NCI-H128 (cell line): Measurements from ENCODE around the gene KLK13.

Experiments used
- DNase-seq: peaks from one replicate; lab custom pipeline; 2025; ENCODE audit not compliant: unreplicated experiment; lab: John Stamatoyannopoulos, UW

The KLK13 gene

GRCh38 chr19:51064534-51065220 is at the start of gene KLK13:
Gene KLK13 (minus strand): TSS chr19:51065092. CDS start chr19:51065067, 25 bp downstream.
- no peak for DNase-seq

GRCh38 chr19:51114087-51114729 is 49.3 kb upstream of the KLK13 start:
- no peak for DNase-seq

DNA sequence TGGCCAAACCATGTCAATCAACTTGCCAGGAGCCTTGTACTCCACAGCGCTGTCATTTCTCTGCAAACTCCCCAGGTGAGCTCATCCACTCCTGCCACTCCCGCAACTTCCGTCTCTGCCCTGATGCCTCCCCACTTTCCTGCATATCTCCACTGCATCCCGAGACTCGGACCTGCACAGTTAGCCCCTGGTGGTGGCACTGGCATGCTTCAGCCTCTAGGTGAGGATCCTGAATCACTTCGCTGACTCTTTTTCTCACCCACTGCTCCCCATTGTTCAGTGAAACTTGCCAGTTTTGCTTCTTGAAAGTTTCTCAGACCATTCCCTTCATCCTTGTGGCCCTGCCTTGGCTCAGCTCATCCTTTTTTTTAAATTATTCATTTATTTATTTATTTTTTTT is 46.7 kb upstream of the KLK13 start:
- DNase-seq = no peak

DNA sequence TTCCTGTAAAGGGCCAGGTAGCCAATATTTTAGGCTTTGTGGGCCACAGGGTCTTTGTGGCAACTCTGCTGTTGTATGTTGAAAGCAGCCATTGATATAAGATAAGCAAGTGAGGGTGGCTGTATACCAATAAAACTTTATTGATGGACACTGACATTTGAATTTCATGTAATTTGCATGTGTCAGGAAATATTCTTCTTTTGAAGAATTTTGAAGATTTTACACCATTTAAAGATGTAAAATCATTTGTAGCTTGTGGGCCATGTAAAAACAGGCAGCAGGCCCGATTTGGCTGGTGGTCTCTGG is 45.7 kb upstream of the KLK13 start:
- no peak for DNase-seq

GRCh38 chr19:51108805-51109146 is 43.9 kb upstream of the KLK13 start:
- DNase-seq = no peak

GRCh38 chr19:51108066-51108804 is 43.3 kb upstream of the KLK13 start, which contains the start of gene CTU1:
Gene CTU1 (minus strand): TSS chr19:51108409. CDS start chr19:51104569, 3,840 bp downstream.
- DNase-seq = peak; percentile 95

DNA sequence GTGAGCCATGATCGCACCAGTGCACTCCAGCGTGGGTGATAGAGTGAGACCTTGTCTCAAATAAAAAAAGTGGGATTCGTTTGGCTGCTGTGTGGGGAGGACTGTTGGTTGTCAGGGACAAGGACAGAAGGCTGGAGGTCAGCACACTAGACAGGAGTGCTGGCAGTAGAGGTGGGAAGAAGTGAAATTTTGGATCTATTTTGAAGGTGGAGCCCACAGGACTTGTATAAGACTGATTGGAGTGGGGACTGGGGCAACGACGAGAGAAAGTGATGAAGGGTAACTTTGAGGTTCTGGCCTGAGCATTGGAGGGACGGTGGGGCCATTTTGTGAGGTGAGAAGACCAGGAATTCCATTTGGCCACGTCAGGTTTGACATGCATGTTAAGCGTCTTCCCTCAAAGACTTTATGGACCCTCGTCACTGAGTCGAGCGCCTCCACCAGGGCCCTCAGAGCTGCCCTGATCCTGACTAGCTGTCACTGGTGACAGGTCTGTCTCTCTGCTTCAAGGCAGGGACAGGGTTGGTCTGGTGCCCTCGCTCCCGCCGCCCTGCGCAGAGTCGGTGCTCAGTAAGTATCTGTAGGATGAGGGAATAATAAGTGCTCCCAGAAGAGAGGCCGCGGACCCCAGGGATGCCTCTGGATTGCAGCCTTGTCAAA is 42.6 kb upstream of the KLK13 start:
- no peak for DNase-seq

DNA sequence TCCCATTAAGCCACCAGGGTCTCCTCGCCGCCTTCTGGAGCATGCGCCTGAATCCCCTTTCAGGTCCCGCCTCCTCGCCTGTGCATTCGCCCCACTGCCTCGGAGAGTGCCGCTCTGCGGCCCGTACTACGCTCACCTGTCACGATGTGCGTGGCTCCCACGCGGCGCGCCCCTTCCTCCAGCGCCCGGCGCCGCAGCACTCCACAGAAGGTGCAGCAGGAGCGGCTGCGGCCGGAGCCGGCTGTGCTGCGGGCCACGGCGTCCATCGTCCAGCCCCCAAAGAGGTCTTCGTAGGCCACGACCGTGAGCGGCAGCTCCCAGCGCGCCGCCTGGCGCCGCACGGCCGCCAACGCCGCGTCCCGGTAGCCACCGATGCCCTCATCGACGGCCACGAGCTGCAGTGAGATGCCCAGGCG is 39.0 kb upstream of the KLK13 start:
- no peak for DNase-seq

DNA sequence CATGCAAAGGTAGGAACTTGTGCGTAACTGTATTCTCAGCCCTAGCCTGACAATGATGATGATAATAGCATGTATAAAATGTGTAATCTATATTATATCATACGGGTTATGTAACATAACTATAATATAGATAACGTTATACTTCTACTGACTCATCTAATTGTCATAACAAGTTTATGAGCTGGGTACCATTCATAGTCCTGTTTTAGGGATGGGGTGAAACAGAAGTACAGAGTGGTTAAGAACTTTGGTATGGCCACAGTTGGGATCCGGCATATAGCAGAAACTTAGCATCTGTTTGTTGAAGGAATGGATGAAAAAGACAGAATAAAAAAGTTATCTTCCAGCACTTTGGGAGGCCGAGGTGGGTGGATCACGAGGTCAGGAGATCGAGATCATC is 38.1 kb upstream of the KLK13 start:
- DNase-seq = no peak

GRCh38 chr19:51101171-51101865 is 36.4 kb upstream of the KLK13 start:
- DNase-seq = no peak

GRCh38 chr19:51100601-51101000 is 35.7 kb upstream of the KLK13 start:
- no peak for DNase-seq

DNA sequence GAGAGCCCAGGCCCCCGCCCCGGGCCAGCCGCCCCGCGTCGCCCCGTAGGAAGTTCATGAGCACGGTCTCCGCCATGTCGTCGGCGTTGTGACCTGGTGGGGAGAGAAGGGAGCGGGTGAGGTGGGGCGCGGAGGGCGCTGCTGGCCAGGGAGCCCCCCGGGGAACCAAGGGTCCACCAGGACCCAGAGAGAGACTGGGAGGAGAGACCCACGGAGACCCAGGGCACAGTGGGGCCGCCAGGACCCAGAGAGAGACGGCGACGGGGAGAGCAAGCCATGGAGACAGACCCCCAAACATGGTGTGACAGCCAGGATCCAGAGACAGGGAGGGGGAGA is 34.1 kb upstream of the KLK13 start:
- DNase-seq = no peak

DNA sequence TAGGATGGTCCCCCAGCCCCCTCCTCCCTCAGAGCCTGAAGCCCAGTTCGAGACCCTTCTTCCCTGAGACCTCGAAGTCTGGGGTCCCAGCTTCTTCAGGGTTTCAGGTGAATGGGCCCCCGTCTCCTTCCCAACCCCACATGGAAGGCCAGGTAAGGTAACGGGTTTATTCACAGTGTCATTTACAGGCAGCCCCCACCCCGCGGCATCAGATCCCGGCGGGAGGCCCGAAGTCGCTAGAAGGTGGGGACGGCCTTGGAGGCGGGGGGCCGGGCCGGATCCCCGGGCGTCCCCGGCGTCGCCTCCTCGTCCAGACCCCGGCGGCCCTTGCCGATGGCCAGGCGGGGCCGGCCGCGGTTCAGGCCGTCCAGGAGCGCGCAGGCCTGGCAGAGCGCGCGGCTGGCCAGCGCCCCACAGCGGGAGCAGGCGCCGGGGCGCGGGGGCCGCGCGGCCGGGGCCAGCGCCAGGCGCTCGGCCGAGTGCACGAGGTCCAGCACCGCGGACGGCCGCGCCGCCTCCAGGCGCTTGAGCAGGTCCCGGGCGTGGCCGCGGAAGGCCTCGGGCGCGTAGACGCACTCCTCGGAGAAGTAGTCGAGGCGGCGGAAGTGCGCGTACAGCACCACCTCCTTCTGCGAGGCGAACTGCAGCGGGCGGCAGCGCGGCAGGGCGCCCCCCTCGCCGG is 33.6 kb upstream of the KLK13 start:
- DNase-seq = no peak

GRCh38 chr19:51097796-51098195 is 32.9 kb upstream of the KLK13 start:
- DNase-seq = no peak

DNA sequence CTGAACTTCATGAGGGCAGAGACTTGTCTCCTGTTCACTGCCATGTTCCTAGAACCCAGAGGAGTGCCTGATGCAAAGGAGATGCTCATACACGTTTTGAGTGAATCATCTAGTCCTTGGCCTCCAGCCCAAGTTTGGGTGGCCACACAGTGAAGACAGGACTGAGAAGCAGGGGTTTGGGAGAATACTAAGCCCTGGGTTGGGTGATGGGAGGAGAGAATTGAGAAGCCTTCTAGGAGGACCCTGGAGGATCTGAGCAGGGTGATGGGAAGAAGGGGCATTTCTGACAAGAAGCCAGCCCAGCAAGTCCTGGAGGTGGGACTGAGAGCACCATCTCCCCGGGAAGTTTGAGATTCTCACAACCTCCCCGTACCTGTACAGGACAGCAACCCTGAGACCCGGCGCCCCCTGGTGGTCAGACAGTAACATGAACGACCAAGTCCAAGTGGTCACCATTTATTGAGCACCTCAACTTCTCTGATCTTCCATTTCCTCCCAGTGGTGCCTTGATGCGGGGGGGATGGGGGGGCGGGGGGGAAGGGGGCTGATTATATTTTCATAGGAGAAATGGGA is 32.4 kb upstream of the KLK13 start:
- no peak for DNase-seq

- no peak for DNase-seq
These were observed 31.7 kb upstream of the KLK13 start for GRCh38 chr19:51096473-51097165.

DNA sequence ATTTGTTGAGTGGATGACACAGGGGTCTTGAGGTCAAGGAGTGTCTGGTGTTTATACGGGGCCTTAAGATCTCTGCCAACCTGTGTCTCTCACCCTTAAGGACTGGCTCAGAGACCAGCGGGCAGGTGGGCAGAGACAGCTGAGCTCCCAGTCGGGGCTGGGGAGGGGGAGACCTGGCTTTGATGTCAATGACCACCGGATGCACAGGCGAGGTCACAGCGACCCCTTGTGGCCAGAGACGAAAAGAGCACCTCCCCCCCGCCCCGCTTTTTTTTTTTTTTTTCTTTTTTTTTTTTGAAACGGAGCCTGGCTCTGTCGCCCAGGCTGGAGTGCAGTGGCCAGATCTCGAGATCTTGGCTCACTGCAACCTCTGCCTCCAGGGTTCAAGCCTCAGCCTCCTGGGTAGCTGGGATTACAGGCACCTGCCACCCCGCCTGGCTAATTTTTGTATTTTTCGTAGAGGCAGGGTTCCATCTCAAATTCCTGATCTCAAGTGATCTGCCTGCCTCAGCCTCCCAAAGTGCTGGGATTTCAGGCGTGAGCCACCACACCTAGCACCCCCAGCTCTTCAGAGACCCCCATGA is 29.9 kb upstream of the KLK13 start:
- no peak for DNase-seq

DNA sequence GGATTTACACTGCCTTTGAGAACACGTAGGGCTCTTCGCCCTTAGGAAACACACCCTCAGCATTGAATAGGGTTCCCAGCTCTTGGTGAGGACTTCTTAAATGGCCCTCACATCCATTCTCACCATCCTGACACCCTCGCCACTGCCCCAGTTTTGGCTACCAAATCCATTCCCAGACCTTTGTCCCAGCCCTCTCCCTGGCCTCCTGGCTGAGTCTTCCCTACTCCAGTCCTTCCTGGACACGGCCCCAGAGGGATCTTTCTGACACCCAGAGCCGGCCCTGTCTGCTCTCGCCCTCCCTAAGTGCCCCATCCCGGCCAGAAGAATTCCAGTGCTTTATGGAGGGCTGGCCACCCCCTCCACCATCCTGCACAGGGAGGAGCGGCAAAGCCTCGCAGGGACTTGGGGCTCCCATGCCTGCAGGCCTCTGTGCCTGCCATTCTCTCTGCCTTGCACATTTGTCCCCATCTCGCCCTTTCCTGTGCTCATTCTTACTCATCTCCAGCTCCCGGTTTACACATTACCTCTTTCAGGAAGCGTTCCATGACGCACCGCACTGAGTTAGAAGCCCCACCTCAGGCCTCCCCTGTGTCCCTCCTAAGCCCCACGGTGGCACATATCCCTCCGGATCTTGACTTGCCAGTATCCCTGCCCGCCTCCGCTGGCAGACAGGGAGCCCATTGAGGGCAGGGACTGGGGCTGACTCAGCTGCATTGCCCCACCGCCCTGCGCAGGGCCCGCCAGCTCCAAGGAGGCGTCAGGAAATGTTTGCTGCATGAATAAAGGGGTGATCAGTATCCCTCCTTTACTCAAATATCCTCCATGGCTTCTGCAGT is 28.8 kb upstream of the KLK13 start:
- DNase-seq = no peak

- no peak for DNase-seq
These were observed 28.2 kb upstream of the KLK13 start for GRCh38 chr19:51093101-51093500.
